HG02970 (cell line): ENCODE measurements around the gene CRLF1.
"Not testable (repeated sequence)": the region's sequence is repeated elsewhere in the genome, so short reads cannot be mapped to it uniquely, and the experiment has no call there.

Experiments
- ATAC-seq: cut with Tn5 transposase; IDR thresholded peaks from one replicate; pipeline ENCODE4 v1.9.1; 2021; ENCODE audit warnings: mild to moderate bottlenecking, moderate library complexity, moderate number of reproducible peaks; ENCODE audit not compliant: unreplicated experiment, low FRiP score

The CRLF1 gene

DNA sequence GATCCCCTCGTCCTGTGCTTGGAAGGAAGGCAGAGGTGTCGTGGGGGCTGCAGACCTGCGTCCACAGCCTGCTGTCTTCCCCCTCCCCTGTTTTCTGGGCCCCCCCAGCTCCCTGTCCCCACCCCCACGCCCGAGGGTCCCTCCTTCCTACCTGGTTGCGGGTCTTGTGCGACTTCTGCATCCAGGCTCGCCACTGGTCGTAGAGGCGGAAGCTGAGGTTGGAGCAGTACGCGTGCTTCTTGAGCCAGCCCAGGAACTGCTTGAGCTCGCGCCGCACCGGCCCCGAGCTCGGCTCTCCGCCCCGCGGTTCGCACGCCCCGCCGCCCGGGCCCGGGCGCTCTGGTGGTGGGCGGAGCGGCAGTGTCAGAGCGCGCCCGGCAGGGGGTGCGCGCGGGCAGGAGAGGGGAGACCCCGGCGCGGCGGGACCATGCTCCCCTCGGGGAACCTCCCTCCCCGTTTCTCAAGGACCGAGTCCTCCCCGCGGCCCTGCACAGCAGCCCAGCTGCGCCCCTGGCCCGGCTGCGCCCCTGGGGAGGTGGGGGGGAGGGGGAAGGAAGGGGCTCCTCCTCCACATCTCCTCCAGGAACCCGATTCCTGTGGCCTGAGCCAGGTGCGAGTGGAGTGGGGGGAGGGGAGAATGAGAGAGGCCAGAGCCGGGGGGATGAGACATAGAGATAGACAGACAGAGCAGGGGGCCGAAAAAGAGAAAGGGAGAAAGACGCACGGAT, 12.3 kb downstream of the CRLF1 start:
- no peak for ATAC-seq

DNA sequence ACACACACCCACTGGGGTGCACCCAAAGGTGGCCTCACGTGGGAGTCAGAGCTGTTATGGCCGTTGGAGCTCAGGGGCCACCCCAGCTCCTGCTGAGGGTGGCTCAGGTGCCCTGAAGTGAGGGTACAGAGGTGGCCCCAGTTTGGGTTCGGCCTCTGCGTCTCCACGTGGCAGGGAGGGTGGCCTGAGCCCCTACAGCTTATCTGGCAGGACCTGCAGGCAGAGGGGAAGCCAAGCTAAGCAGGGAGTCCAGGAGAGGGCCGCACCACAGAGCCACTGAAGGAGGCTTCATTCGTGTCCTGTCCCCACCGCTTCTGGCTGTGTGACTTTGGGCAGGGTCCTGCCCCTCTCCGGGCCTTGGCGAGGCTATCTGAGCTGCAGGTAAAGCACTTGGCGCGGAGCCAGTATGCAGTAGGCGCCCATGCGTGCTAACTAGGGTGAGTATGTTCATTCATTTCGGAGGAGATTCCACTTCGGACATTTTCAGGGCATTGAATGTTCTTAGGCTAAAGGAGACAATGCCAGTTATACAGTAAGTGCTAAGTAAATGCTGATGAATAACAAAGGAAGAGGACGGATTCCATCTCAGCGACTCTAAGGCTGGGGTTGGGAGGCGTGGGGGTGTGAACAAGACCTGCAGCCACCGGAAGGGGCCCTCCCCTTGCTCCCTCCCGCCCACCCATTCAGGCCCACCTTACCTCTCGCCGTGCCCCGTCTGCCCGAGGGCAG, 13.1 kb downstream of the CRLF1 start:
- no peak for ATAC-seq

DNA sequence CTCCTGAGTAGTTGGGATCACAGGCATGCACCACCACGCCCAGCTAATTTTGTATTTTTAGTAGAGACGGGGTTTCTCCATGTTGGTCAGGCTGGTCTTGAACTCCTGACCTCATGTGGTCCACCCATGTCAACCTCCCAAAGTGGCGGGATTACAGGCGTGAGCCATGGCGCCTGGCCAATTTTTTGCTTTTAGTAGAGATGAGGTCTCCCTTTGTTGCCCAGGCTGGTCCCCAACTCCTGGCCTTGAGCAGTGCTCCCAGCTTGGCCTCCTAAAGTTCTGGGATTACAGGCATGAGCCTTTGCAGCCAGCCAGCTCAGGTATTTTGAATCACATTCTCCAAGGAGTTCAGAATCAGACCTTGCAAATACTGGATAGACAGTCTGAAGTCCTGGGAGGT, 13.9 kb downstream of the CRLF1 start:
- ATAC-seq = not testable (repeated sequence)

DNA sequence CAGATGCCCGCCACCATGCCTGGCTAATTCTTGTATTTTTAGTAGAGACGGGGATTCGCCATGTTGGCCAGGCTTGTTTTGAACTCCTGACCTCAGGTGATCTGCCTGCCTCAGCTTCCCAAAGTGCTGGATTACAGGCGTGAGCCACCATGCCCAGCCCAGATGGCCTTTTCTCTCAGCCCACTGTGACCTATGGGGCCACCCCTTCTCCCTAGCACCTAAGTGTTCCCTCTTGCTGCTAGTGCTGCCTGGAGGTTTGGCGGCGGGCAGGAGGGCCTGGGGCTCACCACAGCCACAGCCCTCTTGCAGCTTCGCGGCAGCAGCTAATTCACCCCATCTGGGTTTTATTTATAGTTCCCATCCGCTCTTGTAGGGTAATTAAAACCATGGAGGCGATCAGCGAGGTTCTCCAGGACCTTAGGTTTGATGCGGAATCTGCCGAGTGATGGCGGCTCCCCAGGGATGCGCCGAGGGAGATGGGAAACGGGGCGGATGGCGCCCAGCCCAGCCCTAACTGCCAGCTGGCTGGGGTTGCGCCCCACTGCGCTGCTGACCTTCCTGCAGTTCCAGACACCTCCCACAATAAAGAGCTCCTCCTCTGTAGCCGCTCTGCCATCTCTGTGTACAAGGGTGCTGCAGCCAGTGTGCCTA, 14.7 kb downstream of the CRLF1 start:
- ATAC-seq = no peak

DNA sequence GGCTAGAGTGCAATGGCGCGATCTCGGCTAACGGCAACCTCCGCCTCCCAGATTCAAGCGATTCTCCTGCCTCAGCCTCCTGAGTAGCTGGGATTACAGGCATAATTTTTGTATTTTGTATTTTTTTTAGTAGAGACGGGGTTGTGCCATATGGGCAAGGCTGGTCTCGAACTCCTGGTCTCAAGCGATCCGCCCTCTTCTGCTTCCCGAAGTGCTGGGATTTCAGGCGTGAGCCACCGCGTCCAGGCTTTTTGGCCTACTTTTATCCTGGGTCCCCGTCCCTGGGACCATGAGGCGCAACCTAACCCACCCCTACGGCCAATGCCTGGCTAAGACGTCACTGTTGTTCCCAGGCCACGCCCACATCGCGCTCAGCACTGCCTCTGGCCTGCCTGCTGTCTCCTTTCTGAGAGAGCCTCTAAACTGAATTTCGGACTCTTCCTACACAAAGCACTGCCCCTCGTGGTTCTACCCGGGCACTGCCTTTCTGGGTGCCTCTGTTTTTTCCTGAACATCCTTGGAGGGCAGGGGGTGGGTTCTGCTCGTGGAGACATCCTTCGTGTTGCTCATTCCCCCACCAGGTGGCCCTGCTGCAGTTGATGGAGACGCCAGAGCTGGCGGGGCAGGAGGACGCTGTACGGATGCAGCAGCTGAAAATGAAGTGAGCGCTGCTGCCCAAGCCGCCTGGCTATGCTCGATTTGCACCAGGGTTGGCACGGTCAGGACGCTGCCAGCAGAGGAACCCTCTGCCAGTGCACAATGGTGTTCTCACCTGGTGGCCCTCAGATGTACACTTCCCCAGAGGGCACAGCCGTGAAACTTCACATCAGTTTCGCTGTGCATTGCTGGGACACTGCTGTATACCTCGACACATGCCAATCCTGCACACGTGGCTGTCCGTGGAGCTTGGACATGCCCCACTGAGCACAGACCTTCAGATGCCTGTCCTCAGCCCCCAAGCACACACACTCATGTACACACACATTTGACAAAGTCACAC, 16.0 kb downstream of the CRLF1 start:
- ATAC-seq = no peak

DNA sequence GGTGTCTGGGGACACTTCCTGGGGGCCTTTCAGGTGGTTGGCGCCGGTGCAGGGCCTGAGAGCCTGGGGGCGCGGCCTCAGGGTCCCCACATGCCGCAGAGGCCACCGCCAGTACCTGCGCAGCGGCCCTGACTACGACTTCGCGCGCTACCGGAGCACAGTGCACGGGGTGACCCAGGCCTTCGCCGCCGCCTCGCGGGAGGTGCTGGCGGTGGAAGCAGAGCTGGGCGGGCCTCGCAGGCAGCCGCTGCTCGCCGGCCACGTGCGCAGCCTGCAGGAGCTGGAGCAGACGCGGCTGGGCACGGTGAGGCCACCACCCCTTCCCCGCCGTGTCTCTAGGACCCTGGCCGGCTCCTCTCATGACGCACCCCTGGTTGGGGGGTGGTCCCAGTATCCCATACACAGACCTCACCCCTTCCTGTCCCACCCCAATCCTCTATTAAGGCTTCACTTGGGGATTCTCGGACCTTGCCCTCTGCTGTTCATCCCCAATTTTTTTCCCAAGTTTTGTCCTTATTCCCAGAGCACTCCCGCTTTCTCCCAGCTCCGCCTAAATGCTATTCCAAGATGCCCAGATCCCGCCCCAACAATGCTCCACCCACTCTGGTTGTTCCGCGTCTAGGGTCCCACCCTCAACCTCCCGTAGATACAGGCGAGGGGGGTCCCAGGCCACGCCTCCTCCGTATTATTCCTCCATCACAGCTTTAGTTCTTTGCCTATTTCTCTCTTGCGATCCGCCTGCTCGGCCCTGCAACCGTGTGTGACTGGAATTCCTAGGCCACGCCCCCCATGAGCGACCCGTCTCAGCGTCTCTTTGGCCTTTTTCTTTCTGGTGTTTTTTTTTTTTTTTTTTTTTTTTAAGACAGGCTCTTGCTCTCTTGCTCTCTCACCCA, 17.0 kb downstream of the CRLF1 start:
- peak; percentile 21 for ATAC-seq

DNA sequence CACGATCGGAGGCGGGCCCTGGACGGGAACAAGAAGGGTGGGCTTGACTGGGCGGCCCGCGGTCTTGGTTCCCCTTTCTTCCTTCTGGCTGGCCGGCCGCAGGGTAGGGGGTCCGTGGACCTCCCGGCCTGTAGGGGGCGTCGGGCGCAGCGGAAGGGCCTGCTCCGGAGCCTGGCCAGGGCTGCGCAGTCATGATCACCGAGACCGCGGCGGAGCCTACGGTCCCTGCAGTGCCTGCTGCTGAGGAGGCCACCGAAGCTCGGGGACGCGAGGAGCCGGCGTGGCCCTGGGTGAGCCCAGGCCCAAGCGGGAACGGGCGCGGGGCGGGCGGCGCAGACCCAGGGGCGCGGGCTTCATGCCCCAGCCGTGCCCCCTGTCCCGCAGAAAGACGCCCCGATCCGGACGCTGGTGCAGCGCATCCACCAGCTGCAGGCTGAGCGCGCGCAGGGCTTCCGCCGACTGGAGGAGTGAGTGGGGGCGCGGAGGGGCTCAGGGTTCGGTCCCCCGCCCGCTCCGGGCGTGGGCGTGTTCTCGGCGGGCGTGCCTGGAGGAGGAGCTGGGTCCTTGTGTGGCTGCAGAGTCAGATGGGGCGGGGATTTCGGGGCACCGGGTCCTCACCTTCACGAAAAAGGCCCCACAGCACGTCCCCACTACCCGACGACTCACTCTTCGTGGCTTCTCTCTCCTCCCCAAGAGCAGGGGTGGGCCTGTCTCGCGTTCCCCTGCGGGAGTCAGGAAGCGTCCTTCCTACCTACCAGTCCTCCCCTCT, 17.8 kb downstream of the CRLF1 start, which contains the start of gene REX1BD:
TSS of gene REX1BD (plus strand) at position 188 of the 769 bp plus-strand sequence. CDS start at position 192, 4 bp downstream.
- ATAC-seq = peak; percentile 55

DNA sequence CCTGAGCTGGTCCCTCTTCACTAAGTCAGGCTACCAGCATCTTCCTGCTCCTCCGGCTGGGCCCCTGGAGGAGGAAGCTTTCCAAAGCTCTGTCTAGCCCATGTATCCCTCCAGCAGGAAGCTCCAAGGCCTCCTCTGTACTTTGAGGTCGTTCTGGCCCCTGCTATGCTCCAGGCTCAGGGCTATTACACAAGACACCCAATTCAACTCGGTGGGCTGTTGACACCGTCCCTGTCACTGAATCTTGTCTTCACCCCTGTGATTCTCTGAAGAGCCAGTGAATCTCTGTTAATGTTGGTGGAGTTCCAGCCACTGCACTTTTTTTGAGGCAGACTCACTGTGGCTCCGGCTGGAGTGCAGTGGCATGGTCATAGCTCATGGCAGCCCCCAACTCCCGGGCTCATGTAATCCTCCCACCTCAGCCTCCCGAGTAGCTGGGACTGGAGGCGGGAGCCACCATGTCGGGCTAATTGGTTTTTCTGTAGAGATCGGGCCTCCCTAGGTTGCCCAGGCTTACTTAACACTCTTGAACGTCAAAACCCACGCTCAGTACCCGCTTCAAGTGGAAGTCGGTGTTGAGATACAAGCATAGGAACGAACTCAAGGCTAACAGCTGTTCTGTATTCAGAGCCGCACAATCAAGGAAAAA, 18.5 kb downstream of the CRLF1 start:
- ATAC-seq = no peak

DNA sequence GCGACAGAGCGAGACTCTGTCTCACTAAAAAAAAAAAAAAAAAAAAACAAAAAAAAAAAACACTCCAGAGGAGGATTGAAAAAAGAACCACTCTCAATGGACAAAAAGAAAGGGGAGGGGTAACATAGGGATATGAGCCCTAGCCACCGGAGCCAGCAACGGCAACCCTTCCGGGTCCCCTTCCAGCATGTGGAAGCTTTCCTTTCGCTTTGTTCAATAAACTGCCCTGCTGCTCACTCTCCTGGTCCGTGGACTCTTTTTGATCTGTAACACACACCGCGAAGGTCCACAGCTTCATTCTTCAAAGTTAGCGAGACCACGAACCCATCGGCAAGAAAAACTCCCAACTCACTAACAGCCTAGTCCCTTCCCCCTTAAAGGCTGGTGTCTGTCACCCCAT, 19.0 kb downstream of the CRLF1 start:
- ATAC-seq = no peak

DNA sequence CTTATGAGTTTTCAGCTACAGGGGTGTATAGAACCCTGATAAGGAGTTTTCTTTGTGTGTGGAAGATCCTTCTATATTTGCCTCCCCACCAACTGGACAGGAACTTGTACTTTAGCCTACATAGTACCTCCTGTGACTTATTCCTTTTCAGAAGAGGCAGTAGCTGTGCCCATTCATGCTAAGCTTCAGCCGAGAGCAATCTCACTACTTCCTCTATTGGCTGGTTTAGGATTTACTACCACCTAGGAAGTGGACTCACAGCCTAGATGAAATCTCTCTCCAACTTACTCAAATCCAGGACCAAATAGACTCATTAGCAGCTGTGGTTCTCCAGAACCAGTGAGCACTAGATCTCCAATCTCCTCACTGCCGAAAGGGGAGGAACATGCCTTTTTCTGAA, 20.3 kb downstream of the CRLF1 start:
- no peak for ATAC-seq

DNA sequence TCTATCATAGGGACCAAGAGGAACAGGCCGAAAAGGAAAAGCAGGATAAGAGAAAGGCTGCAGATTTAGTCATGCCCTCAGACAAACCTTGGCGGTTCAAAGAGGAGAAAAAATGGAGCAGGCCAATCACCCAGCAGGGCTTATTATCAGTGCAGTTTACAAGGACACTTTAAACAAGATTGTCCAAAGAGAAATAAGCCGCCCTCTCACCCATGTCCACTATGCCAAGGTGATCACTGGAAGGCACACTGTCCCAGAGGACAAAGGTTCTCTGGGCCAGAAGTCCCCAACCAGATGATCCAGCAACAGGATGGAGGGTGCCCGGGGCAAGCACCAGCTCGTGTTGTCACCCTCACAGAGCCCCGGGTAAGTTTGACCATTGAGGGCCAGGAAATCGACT, 26.3 kb downstream of the CRLF1 start:
- no peak for ATAC-seq

DNA sequence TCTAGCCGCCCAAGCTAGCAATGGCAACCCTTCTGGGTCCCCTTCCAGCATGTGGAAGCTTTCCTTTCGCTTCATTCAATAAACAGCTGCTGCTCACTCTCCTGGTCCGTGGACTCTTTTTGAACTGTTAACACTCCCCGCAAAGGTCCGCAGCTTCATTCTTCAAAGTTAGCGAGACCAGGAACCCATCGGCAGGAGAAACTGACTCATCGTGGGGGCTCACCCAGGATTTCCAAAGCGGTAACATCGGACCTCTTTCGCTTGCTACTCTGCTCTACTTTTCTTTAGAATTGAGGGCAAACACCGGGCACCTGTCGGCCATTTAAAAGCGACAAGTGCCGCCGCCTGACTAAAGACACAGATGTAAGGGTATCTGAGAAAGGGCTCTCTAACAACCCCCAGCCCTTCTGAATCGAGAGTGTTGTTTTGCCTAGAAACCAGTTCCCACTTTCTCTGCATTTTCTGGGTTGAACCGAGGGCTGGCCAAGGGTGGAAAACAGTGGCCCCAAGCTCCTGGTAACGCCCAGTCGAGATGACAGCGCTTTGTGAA, 29.2 kb downstream of the CRLF1 start:
- ATAC-seq = no peak

DNA sequence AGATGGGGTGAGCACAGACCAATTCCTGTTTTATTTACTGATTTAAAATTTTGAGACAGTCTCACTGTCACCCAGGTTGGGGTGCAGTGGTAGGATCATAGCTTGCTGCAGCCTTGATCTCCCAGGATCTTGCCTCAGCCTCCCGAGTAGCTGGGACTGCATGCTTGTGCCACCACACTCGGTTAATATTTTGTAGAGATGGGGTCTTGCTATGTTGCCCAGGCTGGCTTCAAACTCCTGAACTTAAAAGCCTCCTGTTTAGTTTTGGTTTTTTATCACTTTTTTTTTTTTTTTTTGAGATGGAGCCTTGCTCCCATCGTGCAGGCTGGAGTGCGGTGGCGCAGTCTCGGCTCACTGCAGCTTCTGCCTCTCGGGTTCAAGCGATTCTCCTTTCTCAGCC, 30.2 kb downstream of the CRLF1 start:
- ATAC-seq = no peak

DNA sequence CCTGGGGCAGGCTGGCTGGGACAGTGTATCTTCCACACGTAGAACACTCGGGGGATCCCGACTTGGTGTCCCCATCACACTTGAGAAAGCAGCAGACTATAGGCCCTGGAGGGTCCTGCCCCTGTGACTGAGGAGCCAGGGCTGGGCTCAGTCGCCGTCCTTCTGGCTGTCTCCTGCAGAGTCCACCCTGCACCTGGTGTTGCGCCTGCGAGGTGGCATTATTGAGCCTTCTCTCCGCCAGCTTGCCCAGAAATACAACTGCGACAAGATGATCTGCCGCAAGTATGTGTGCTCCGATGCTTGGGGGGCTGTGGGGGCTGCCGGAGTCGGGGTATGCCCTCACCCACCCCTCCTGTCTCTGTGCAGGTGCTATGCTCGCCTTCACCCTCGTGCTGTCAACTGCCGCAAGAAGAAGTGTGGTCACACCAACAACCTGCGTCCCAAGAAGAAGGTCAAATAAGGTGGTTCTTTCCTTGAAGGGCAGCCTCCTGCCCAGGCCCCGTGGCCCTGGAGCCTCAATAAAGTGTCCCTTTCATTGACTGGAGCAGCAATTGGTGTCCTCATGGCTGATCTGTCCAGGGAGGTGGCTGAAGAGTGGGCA, 31.8 kb downstream of the CRLF1 start:
- ATAC-seq = no peak

DNA sequence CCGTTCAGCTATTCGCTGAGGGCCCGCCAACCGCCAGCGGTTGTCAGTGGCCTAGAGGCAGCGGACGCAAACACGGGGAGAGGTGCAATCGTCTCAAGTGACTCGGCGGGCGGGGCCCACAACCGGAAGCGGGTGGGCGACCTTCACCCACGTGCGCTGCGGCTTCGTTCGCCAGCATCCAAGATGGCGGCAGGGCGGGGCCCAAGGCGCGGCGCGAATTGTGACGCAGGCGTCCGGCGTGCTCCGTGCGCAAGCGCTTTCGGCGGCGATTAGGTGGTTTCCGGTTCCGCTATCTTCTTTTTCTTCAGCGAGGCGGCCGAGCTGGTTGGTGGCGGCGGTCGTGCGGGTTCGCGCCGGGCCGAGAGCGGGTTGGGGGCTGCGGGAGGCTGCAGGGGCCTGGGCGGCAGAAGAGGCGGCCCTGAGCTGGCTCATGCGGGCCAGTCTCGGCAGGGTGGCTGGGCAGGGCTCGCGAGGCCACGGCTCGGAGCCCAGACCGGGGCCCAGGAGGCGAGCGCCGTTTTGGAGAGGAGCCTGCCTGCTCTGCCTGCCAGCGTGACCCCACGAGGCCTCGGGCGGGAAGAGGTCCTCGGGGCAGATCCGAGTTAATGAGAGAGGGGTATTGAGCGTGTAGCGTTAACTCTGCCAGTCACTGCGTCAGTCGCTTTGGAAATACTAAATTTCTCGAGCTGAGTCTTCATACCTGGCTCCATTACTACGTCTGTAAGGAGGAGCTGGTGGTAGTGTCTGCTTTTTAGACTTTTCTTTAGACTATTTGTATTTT, 34.8 kb downstream of the CRLF1 start, which contains the start of gene UBA52:
TSS of gene UBA52 (plus strand) at position 294 of the 781 bp plus-strand sequence. CDS start 1,444 bp downstream, outside the sequence.
- ATAC-seq = peak; percentile 89

DNA sequence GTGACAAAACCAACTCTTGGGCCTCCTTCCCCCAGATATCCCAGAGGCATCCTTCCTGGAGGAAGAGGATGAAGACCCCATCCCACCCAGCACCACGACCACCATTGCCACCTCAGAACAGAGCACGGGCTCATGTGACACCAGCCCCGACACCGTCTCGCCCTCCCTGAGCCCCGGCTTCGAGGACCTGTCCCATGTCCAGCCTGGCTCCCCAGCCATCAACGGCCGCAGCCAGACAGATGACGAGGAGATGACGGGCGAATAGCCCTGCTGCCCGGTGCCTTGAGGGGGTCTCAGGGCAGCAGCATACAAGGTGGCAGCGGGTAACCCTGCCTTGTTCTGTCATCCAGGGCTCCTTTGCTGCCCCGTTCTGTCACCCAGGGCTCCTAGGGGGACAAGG, 38.2 kb downstream of the CRLF1 start:
- no peak for ATAC-seq
